ENCODE measurements around the gene FBLN2.

Gene FBLN2

DNA sequence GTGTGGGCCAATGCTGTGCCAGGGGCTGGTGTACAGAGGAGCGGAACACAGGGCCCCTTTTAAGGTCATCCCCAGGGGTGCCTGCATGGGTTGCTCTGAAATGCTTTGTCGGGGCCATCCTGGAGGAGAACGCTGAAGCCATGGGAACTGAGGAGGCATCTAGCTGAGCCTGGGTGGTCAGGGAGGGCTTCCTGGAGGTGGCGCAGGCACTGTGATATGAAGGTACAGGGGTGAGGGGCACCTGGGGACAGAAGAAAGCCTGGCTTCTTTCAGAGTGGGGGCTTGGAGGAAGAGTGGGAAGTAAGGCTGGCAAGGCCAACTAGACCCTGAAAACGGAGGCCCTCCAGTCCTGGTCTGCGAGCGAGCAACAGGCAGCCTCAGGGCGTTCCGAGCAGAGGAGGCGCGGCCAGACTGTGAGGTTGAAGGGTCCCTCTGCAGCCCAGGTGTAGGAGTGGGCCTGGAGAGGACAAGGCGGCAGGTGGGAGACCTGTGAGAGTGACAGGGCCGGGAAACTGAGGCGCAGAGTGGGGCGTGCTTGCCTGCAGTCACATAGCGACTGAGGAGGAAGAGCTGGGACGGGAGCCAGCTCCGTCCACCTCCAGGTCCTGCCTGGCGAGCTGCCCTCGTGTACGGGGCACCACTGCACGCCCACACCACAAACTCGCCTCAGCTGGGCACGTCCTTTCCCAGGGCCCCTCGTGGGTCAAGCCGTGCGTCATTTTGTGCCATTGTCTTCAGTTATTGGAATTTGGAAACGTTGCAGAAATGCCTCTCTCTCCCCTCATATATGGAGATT, 4.1 kb downstream of the FBLN2 start:
- no peak overlapping the region for H3K27ac ChIP-seq
- no peak for TF ChIP-seq ZFX (IDR thresholded peaks at IDR 0.05)
- TF ChIP-seq, protein P1, sequence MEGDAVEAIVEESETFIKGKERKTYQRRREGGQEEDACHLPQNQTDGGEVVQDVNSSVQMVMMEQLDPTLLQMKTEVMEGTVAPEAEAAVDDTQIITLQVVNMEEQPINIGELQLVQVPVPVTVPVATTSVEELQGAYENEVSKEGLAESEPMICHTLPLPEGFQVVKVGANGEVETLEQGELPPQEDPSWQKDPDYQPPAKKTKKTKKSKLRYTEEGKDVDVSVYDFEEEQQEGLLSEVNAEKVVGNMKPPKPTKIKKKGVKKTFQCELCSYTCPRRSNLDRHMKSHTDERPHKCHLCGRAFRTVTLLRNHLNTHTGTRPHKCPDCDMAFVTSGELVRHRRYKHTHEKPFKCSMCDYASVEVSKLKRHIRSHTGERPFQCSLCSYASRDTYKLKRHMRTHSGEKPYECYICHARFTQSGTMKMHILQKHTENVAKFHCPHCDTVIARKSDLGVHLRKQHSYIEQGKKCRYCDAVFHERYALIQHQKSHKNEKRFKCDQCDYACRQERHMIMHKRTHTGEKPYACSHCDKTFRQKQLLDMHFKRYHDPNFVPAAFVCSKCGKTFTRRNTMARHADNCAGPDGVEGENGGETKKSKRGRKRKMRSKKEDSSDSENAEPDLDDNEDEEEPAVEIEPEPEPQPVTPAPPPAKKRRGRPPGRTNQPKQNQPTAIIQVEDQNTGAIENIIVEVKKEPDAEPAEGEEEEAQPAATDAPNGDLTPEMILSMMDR (conservative IDR thresholded peaks at IDR 0.05): no peak

DNA sequence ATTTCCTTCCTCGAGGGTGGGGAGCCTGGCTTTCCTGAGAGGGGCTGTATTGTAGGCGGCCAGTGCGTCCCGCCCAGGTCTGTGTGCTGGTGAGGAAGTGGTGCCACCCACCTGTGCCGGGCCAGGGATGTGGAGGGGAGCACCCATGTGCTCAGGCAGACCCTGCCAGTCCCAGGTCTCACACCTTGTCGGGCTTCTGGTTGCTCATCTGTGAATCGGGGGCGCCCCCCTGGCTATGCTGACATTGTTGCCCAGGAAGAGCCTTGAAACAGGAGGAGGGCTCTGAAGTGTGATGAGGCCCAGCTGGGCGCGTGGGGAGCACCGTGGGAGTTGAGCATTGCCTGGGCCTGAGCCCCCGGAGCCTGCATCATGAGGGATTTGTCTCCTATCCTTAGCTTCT, 4.8 kb downstream of the FBLN2 start:
- H3K27ac ChIP-seq: no peak overlapping the region
- no peak for TF ChIP-seq ZFX (IDR thresholded peaks at IDR 0.05)
- TF ChIP-seq, protein P1 (conservative IDR thresholded peaks at IDR 0.05): no peak

GRCh38 chr3:13555753-13556152, 6.8 kb downstream of the FBLN2 start:
- TF ChIP-seq ZFX (IDR thresholded peaks at IDR 0.05): no peak
- TF ChIP-seq, protein P1 (conservative IDR thresholded peaks at IDR 0.05): no peak
- no peak overlapping the region for H3K27ac ChIP-seq

DNA sequence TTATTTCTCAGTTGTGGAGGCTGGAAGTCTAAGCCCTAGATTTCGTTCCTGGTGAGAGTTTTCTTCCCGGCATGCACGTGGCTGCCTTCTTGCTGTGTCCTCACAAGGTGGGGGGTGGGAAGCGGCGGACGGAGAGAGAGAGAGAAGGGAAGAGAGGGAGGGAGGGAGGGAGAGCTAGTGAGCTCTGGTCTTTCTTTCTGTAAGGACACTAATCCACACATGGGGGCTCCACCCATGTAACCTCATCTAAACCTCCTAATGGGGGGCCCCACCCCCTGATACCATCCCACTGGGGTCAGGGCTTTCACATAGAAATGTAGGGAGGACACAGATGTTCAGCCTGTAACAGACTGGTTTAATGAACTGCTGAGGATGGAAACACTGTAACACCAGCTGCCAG, 7.3 kb downstream of the FBLN2 start:
- TF ChIP-seq, protein P1 (conservative IDR thresholded peaks at IDR 0.05): no peak
- no peak for TF ChIP-seq ZFX (IDR thresholded peaks at IDR 0.05)
- H3K27ac ChIP-seq: no peak overlapping the region

DNA sequence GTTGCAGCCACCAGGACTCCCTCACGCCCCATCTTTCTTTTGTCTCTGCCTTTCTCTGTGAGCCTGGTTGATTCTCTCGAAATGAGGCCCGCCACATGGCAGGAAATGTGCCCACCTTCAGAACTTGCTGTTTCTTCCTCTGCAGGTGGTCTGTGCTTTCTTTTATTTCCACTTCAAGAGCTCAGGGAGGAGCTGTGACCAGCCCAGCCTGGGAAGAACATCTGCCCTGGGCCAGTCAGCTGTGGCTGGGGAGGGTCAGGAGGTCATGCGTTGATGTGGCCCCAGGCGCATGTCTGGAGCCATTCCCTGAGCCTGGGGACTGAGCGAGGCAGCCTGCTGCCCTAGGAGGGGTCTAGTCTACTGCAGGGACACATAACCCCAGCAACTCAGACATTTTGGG, 8.0 kb downstream of the FBLN2 start:
- H3K27ac ChIP-seq: no peak overlapping the region
- no peak for TF ChIP-seq ZFX (IDR thresholded peaks at IDR 0.05)
- TF ChIP-seq, protein P1 (conservative IDR thresholded peaks at IDR 0.05): no peak

- TF ChIP-seq ZFX (IDR thresholded peaks at IDR 0.05): no peak
- TF ChIP-seq, protein P1 (conservative IDR thresholded peaks at IDR 0.05): no peak
- no peak overlapping the region for H3K27ac ChIP-seq
Measured at GRCh38 chr3:13557417-13557816, 8.5 kb downstream of the FBLN2 start.

DNA sequence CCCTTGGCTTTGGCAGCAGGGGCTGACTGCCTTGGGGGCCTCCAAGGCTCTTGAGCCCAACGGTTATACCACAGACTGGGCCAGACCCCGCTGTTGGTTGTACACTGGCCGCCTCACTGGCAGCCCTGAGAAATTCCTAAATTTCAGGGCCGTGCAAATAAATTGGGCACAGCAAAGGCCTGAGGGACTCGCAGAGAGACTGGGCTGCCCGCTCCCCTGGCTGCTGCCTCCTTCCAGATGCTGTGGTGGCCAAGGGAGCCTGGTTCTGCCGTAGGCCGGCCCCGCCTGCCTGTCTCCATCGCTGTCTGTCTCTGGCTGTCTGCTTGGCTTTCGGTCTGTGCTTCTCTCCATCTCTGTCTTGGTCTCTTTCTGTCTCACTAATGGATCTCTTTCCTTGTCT, 9.0 kb downstream of the FBLN2 start:
- no peak overlapping the region for H3K27ac ChIP-seq
- no peak for TF ChIP-seq ZFX (IDR thresholded peaks at IDR 0.05)
- TF ChIP-seq, protein P1 (conservative IDR thresholded peaks at IDR 0.05): no peak
